GM19438 (cell line): ENCODE measurements around the gene NLGN4X.

Experiments
- ATAC-seq: cut with Tn5 transposase; IDR thresholded peaks from one replicate; pipeline ENCODE4 v1.9.1; 2021; ENCODE audit warnings: low read depth; ENCODE audit not compliant: unreplicated experiment

NLGN4X gene

DNA sequence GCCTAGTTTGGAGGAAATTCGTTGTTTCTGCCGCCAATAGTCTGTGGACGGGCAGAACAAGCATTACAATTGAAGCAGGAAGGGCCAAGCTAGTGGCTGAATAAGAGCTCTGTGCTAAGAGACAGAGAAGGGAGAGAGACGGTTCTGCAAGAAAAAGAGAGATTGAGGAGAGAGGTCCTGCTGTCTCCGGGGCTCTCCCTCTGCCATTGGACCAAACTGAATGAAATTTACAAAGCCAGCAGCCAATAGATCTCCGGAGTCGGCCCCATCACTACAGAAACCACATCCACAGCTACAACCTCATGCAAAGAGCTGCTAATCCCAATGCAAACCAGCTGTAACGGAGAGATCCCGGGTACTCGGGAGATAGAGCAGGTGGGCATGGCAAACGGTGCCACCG lies at the start of gene NLGN4X:
Gene NLGN4X (minus strand): TSS at position 148 of the 400 bp plus-strand sequence. CDS start 77,401 bp downstream, outside the sequence.
- ATAC-seq: no peak

DNA sequence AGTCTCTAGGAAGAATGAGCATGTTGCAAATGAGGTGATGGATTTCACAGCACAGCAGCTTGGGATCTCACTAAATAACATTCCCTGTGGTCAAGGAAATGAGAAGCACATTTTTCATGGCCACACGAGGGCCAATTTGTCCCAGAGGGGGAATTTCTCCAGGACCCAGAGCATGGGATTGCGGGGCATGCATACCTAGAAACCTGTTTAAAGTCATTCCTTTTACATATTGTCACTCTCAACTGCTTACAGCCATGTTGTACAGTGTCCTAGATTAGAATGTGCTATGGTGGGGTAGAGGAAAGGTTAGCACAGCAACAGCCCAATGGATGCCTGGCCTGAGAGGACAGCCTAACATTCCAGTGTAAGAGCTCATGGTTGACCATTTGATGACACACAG lies 37.4 kb upstream of the NLGN4X start:
- ATAC-seq: no peak

GRCh38 chrX:6262959-6263358 lies 34.3 kb upstream of the NLGN4X start:
- ATAC-seq: no peak

- no peak for ATAC-seq
Measured at GRCh38 chrX:6257025-6257424, 28.4 kb upstream of the NLGN4X start.

GRCh38 chrX:6244666-6245065 lies 16.0 kb upstream of the NLGN4X start:
- no peak for ATAC-seq

GRCh38 chrX:6238576-6238975 lies 9.9 kb upstream of the NLGN4X start:
- no peak for ATAC-seq

- ATAC-seq: no peak
Measured at GRCh38 chrX:6227935-6228334, 732 bp downstream of the NLGN4X start.

DNA sequence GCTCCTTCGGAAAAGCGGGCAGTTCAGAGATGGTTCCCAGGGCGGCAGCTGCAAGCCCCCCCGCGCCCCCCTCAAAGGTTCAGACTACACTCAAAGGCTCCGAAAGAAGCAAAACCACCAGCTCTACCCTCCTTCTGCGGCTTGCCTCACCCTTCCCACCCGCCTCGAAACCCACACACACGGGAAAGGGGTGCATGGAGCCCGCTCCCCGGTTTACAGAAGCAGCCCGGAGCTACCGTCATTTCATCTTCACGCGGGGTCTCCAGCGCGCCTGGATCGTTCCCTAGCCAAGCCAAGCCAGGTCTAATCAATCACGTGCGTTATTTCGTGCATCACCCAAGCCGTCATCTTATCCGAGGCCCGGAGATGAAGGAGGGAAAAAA lies 1.2 kb downstream of the NLGN4X start:
- ATAC-seq: no peak

GRCh38 chrX:6226596-6227452 lies 1.8 kb downstream of the NLGN4X start:
- ATAC-seq: no peak

- ATAC-seq: no peak
Measured at GRCh38 chrX:6225911-6226595, 2.6 kb downstream of the NLGN4X start.

DNA sequence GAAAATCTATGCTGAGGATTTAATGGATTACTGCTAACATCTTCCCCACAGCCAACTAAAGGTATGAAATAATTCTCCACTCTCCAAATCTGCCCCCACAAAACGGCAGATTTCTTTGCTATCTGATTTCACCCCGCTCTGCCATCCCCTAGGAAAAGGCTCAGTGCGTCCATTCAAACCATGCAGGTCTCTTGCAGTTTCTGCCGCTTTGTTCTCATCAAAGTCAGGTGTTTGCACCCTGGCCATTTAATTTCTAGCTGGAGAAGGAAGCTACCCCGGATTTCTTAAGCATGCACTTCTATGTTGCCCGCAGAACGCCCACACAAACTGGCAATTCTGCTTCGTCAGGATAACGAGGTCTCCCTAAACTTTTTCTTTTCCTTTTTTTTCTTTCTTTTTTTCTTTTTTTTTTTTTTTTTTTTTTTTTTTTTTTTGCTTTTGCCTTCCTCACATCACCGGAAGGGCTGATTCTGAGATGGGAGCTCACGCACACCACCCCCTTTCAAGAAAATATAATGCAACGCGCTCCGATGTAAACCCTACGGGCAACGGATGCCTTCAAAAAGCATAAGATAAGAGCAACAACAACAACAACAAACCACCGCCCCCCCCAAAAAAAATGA lies 3.3 kb downstream of the NLGN4X start:
- ATAC-seq: no peak

- no peak for ATAC-seq
Measured at GRCh38 chrX:6223516-6223915, 5.2 kb downstream of the NLGN4X start.

DNA sequence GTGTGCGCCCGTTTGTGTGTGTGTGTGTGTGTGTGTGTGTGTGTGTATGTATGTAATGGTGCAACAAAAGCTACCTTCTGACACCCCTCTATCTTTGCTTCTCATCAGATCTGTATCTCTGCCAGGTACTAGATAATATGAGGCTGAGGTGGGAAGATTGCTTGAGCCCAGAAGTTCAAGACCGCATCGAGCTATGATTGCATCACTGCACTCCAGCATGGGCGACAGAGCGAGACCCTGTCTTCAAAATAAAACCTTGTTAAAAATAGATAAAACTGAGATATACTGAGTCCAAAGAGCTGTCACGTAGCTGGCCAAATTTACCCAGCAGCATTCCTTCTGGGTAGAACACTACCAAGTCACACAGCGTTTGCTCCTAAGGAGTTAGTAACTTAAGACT lies 18.4 kb downstream of the NLGN4X start:
- no peak for ATAC-seq

DNA sequence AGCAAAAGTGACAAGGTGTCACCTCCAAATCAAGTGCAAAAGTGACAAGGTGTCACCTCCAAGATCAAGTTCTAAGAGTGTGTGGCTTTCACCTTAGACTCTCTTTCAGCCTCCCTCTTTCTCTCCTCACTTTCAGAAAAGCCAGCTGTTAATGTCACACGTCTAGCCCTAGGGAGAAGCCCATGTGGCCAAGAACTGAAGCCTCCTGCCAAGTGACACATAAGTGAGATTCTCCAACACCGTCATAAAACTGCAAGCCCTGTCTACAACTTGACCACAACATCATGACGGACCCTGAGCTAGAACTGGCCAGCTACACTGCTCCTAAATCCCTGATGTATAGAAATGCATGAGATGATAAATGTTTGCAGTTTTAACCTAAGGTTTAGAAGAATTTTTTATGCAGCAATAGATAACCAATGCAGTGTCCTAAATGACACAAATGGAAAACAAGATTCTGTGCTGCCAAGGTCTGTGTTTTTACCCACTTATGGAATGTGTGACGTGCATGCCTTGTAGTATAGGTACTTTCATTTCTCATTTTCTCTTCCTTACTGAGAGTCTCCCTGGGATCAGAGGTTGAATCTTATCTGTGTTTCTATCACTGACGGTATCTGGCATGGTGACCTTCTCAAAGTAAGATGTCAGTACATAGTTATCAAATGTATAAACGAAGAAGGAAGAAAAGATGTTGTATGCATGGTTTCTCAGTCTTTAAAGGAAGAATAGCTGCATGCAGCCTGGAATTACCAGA lies 25.0 kb downstream of the NLGN4X start:
- ATAC-seq: no peak

DNA sequence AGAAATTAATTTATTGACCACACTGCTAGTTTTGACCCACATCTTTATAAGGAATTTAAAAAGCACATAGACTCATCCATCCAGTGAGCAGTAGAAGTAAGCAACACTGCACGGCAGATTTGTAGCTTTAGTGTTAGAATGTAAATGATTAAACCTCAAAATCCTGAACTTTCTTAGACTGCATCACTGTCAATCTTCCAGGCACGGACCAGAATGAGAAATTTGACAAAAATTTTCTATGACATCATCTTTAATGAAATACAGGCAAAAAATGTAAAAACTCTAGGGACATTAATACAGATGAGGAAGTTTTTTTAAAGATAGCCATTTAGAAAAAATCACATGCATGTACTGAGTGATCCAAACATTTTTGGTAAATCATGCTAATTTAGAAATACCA lies 29.2 kb downstream of the NLGN4X start:
- no peak for ATAC-seq

GRCh38 chrX:6187256-6187655 lies 41.4 kb downstream of the NLGN4X start:
- ATAC-seq: no peak

DNA sequence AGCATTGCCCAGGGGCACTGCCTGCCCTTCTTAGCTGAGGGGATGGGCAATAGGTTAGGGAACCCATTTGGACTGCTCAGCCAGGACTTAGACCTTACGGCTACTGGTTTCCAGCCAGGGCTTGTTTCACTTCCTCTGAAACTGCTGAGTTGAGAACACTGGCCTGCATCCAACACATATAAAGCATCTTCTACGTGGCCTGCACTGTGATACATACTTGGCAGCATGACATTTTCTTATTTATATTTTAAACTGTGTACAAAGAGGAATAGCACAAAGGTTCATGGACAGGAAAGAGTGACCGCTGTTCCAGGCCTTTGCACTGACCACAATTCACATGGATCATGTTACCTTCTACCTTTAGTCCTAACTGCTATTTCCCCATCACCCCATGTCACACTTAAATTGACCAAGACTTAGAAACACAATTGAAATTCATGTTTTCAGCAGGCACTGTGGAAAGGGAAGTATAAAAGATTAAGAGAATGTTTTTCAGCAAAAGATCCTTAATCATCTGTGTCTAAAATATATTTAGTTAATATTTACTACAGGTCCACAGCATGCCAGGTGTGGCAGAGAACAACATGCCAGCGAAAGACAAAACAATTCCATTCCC lies 43.7 kb downstream of the NLGN4X start:
- ATAC-seq: peak; percentile 100

- no peak for ATAC-seq
Measured at GRCh38 chrX:6175914-6176313, 52.8 kb downstream of the NLGN4X start.

- ATAC-seq: no peak
Measured at GRCh38 chrX:6170424-6170823, 58.2 kb downstream of the NLGN4X start.

DNA sequence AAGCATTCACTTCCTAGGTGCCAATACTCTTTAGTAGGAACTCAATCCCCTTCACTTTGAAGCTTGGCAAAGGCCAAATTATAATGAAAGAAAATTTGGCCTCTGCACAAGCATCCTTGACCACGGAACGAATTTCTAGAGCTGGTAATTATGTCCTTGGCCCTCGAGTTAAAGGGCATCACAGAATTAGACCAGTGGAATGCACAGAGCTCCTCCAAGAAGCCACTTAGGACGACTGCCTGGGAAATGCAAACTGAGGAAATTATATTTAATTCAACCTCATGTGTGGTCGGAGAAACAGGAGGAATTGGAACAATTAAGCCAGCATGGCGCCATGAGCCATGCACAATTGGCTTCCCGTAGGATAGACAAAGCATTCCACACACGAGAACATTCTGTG lies 59.3 kb downstream of the NLGN4X start:
- ATAC-seq: no peak
